Posterior cingulate gyrus (tissue), 11 donors: ENCODE results near the gene TDRD1.

Experiments used
- DNase-seq, 10 donors: peaks; one replicate each; pipeline versions ENCODE4 v3.0.0 to v3.0.0-alpha.2; 2020 to 2021; ENCODE audit warnings: mixed read lengths in 3 of 10
- intact Hi-C: fragments of 100-400 bp; cut with DNase I; formaldehyde crosslinking; loops from one replicate; pipeline ENCODE4 v1.15.1; 2023

The TDRD1 gene

GRCh38 chr10:114223066-114223465 is 43.9 kb downstream of the TDRD1 start:
- DNase-seq = no peak
- intact Hi-C loops = no loop called here

- no peak for DNase-seq
- intact Hi-C loops = no loop called here
These were observed 49.0 kb downstream of the TDRD1 start for GRCh38 chr10:114228156-114228555.

- DNase-seq = no peak
- intact Hi-C loops = no loop called here
These were observed 53.5 kb downstream of the TDRD1 start for GRCh38 chr10:114232561-114233176.

DNA sequence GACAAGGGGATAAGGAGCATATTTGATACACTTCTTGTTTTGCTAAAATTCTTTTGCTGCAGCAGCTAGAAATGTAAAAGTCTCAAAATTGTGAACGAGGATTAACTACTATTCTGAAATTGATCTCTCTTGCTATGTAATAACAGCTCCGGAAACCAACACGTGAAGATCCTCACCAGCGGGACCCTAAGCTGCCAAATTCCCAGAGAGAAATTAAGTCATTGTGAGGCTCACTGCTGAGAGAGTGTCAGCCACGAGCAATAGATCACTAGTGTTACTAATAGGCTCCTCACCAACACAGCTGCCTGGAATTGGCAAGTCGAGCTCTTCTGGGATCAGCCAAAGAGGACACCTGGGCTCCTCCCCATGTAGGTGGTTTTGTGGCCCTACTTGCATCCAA is 54.3 kb downstream of the TDRD1 start:
- intact Hi-C loops = no loop called here
- DNase-seq = no peak

DNA sequence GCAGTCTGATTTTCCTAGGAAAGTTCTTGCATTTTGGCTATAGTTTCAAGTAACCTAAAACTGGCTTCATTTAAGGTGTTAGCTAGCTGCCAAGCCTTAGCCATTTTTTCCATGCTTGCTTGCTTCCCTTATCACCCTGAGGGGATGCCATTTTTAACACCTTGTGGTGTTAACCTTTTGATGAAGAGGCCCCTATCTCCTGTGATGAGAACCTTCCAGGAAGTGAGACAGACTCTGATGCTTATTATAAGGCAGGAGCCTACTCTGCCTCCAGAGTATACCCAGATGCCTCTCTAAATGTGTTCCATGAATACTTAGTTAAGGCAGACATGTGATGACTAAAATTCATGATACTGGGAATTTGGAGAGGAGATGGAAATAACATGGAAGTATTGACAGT is 55.0 kb downstream of the TDRD1 start:
- DNase-seq = no peak
- intact Hi-C loops = no loop called here

- DNase-seq = no peak
- intact Hi-C loops = no loop called here
These were observed 60.2 kb downstream of the TDRD1 start, which contains the start of gene VWA2 for GRCh38 chr10:114239117-114239993. Gene VWA2, plus strand, starts transcription at chr10:114239254. Its CDS starts 9,460 bp downstream, at chr10:114248714.

DNA sequence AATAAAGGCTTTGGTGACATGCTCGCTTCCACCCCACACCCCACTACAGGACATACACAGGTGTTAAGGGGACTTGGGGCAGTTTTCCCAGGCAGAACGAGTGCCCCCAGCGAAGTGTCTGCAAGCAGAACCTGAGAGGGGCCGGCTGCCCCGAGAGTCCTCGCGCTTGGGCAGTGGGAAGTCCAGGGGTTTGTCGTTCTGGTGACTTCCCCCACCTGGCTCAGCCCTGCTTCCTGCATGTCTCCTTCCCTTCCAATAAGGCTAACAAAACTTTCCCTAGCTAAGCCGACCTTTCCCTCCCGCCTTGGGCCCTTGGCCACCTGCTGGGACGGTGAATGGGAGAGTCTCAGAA is 60.8 kb downstream of the TDRD1 start:
- DNase-seq = peak in 1 of 10 donors; percentile 80

DNA sequence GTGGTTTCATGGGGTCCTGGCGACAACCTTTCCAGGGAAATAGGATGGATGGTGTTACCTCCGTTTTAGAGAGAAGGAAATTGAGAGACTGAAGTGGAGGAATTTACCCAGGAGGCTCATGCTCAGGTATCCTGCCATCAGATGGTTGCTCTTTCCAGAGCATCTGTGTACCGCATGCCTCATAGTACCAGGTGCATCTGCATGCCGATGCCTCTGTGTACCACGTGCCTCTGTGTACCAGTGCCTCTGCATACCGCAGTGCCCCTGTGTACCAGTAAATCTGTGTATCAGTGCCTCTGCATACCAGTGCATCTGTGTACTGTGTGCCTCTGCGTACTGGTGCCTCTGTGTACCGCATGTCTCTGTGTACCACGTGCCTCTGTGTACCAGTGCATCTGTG is 63.1 kb downstream of the TDRD1 start:
- DNase-seq = no peak
- intact Hi-C loops = no loop called here

More for the DNA sequence above, 60.8 kb downstream of the TDRD1 start:
- intact Hi-C loops = no loop called here

- DNase-seq = no peak
- intact Hi-C loops = no loop called here
These were observed 64.5 kb downstream of the TDRD1 start for GRCh38 chr10:114243661-114244060.

DNA sequence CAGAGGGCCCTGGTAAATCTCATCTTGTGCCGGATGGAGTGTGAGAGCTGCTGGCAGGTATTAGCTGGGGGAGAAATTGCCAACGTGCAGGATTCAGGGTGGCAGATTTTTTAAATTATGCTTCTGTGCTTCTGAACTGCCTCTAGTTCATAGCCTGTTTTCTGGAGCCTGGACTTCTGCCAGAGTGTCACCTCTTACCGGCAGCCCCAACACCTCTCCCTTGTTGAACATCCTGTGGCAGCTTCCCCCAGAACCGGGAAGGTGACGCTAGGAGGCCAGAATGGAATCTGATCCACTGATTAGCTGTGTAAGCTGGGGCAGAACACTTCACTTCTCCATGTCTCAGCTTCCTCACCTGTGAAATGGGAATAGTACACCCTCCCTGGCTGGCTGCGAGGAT is 65.0 kb downstream of the TDRD1 start:
- intact Hi-C loops = no loop called here
- no peak for DNase-seq

GRCh38 chr10:114245121-114245791 is 66.1 kb downstream of the TDRD1 start:
- intact Hi-C loops = no loop called here

GRCh38 chr10:114246679-114247305 is 67.6 kb downstream of the TDRD1 start:
- intact Hi-C loops = no loop called here
- DNase-seq = no peak

More at GRCh38 chr10:114245121-114245791, 66.1 kb downstream of the TDRD1 start:
- DNase-seq = no peak

DNA sequence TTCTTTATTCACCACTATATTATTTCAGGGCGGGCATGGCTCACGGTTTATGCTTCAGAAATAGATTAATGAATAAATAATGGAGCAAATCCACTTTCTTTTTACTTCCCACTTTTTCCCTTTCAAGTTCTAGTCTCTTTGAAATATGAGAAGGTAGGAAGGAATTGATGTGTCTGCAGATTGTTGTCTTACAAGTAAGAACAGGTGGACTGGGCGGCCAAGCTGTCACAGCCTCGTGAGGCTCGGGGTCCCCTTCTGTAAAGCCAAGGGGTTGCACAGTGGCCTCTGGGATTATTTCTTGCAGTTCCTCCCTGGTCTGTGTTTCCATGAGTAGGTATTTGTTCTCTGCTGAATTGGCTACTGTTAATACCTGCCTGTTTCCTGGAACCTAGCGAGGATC is 71.1 kb downstream of the TDRD1 start:
- intact Hi-C loops = no loop called here
- no peak for DNase-seq

DNA sequence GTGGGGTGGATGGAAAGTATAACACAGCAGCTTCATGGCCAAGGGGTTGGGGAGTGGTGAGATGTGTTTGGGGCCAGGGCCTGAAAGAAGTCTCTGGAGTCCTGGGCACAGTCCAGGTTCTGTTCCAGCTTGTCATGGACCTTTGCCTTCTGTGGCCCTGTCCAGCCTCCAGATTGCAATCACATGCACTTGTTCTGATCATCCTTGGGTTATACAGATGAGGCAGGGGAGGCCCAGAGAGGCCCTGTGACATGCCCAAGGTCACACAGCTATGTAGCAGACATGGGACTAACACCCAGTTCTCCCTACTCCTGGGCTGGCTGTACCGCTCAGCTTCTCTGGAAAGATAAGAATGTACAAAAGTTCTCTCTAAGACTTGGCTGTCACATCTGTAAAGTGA is 71.6 kb downstream of the TDRD1 start:
- intact Hi-C loops = no loop called here

DNA sequence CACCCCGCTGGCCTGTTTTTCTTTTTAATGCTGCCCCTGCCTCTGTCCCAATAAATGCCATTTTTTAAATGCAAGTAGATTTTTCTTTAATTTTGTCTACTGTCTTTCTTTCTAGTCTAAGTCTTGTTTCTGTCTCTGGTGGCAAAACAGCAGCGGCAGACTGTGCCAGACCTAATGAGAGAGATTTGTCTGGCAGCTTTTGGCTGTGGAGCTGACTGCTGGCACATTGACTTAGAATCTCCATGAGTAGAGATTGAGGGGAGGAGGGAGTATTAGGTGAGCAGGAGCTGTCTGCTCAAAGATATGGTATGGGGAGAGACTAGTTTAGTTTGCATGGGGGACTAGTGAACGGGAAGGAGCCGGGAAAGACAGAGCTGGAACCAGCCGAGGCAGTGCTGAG is 72.9 kb downstream of the TDRD1 start:
- intact Hi-C loops = no loop called here
- no peak for DNase-seq

More for the DNA sequence above, 71.6 kb downstream of the TDRD1 start:
- no peak for DNase-seq

DNA sequence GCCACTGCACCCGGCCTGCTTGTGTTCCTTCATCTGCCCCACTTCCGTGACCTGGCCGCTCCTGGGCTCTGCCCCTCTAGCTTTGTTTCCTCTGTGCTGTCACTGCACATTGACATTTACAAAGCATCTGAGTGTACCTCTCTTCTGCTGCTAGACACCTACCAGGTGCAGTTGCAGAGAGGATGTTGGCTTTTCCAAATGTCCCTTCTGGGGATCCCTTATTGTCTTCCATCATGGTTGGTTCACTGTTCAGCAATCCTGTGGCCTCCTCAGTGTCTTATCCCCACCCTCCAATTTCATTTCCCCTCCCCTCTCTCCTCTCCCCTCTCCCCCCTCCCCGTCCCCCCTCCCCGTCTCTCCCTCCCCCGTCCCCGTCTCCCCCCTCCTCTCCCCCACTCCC is 73.7 kb downstream of the TDRD1 start:
- DNase-seq = no peak
- intact Hi-C loops = no loop called here

- DNase-seq = no peak
- intact Hi-C loops = no loop called here
These were observed 76.1 kb downstream of the TDRD1 start for GRCh38 chr10:114255227-114255626.

DNA sequence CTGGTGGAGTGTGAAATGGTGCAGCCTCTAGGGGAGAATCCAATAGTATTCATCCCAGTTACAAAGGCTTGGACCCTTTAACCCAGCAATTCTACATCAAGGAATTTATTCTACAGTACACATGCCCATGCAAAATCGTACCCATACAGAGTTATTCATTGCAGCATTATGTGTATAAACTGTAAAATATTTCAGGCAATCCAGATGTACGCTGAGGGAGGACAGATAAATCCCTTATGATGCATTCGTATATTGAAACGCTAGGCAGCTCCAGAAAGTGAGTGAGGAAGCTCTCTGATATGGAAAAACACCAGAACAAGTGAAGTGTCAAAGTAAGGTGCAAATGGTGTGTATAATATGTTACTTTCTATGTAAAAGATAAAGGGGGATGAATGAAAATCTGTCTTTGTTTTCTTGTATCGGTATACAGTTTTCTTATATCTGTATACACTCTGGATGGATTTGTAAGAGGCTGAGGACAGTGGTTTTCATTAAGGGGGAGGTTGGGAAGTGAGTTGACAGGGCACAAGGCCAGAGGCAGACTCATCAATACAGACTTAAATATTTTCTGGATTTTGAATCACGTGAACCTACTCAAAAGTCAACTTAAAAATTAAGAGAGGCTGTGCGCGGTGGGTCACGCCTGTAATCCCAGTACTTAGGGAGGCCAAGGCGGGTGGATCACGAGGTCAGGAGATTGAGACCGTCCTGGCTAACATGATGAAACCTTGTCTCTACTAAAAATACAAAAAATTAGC is 77.0 kb downstream of the TDRD1 start:
- intact Hi-C loops = no loop called here
- no peak for DNase-seq

DNA sequence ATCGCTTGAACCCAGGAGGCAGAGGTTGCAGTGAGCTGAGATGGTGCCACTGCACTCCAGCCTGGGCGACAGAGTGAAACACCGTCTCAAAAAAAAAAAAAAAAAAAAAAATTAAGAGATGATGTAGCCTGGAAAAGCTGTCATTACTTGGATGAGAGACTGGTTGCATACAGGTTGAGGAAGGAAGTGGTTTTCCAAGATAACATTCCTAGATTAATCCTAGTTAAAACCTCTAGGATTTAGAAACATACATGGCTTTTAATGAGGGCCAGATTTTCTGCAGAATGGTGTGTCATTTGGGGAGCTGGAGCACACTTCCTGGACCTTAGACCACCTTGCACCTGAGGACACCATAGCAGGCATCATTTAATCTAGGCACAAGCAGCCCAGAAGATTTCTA is 77.7 kb downstream of the TDRD1 start:
- intact Hi-C loops = no loop called here
- DNase-seq = no peak

DNA sequence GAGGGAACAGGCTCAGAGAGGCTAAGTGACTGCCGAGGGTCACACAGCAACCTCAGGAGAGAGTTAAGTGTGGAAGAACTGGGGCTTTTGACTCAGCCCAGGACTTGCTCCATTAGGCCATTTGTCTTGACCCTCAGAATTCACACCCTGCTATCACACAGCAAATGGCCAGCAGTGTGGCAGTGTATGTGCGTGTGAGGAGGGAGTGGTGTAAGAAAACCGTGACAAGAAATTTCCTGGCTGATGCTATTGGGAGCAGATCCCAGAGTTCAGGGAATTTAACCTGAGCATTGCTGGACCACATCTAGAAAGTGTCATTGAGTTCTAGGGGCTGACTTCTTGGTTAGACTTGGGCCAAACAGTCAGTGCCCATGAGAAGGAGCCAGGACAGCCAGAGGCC is 78.3 kb downstream of the TDRD1 start:
- DNase-seq = no peak
- intact Hi-C loops = no loop called here
